Liver (tissue), 9 donors: ENCODE results near the gene BSN. TPM values are rescaled to one million over a fixed set of nuclear protein-coding genes. Genes with fewer than 3 reads are reported as not detected.

Source experiments
- DNase-seq: peaks from one replicate; pipeline ENCODE4 v3.0.0-alpha.2; 2017; ENCODE audit warnings: low spot score
- H3K27ac ChIP-seq, 2 donors: one replicate each; pipeline ENCODE4 v1.7.0; 2013; ENCODE audit warnings: inconsistent platforms in 2 of 2, low read length in 2 of 2, control low read depth in 1 of 2, low read depth in 1 of 2, mild to moderate bottlenecking in 1 of 2
- H3K27me3 ChIP-seq, 4 donors: one replicate each; pipeline versions ENCODE4 v1.6.1 to v1.7.0; 2013; ENCODE audit warnings: low read length in 3 of 4, inconsistent platforms in 1 of 4, mild to moderate bottlenecking in 1 of 4, moderate library complexity in 1 of 4; ENCODE audit not compliant: control insufficient read depth in 4 of 4, insufficient read depth in 4 of 4
- H3K36me3 ChIP-seq, 4 donors: one replicate each; pipeline versions ENCODE4 v1.6.1 to v1.7.0; 2013; ENCODE audit warnings: low read length in 3 of 4, mild to moderate bottlenecking in 3 of 4, low read depth in 1 of 4, moderate library complexity in 1 of 4; ENCODE audit not compliant: control insufficient read depth in 4 of 4, insufficient read depth in 3 of 4
- H3K4me1 ChIP-seq, 4 donors: one replicate each; pipeline versions ENCODE4 v1.6.1 to v1.7.0; 2013; ENCODE audit warnings: low read length in 3 of 4, mild to moderate bottlenecking in 3 of 4, moderate library complexity in 1 of 4; ENCODE audit not compliant: control insufficient read depth in 4 of 4, insufficient read depth in 4 of 4
- H3K4me3 ChIP-seq, 3 donors: one replicate each; pipeline versions ENCODE4 v1.6.1 to v1.7.0; 2013; ENCODE audit warnings: low read length in 3 of 3, control low read depth in 1 of 3, low read depth in 1 of 3, mild to moderate bottlenecking in 1 of 3
- H3K9ac ChIP-seq, 2 donors: one replicate each; pipeline ENCODE4 v1.7.0; 2013; ENCODE audit warnings: low read length in 2 of 2, mild to moderate bottlenecking in 2 of 2, moderate library complexity in 2 of 2, control low read depth in 1 of 2, low read depth in 1 of 2
- H3K9me3 ChIP-seq, 4 donors: one replicate each; pipeline versions ENCODE4 v1.6.1 to v1.7.0; 2013; ENCODE audit warnings: low read length in 3 of 4; ENCODE audit not compliant: control insufficient read depth in 4 of 4
- ATF3 ChIP-seq: IDR thresholded peaks from 2 replicates; pipeline ENCODE4 v1.6.1; 2016; ENCODE audit warnings: antibody characterized with exemption
- CTCF ChIP-seq: fragments of 150-350 bp; IDR thresholded peaks from 2 replicates; pipeline ENCODE4 v1.5.1; 2017; ENCODE audit warnings: improper control_type of control experiment, low read depth, low read length; ENCODE audit not compliant: missing input control
- EGR1 ChIP-seq, 2 donors: IDR thresholded peaks; 2 replicates each; pipeline ENCODE4 v1.6.1; 2016 to 2018; ENCODE audit warnings: antibody characterized with exemption in 2 of 2, low read depth in 2 of 2
- FOXA1 ChIP-seq: IDR thresholded peaks from 2 replicates; pipeline ENCODE4 v1.6.1; 2016; ENCODE audit warnings: antibody characterized with exemption
- FOXA2 ChIP-seq: IDR thresholded peaks from 2 replicates; pipeline ENCODE4 v1.6.1; 2016; ENCODE audit warnings: antibody characterized with exemption
- GABPA ChIP-seq, 2 donors: IDR thresholded peaks in 1 of 2; conservative IDR thresholded peaks in 1 of 2; 2 replicates each; pipeline ENCODE4 v1.6.1; 2016; ENCODE audit warnings: antibody characterized with exemption in 2 of 2, mild to moderate bottlenecking in 1 of 2, moderate library complexity in 1 of 2
- HNF4A ChIP-seq, 2 donors: conservative IDR thresholded peaks; 2 replicates each; pipeline ENCODE4 v1.6.1; 2016; ENCODE audit warnings: antibody characterized with exemption in 2 of 2, mild to moderate bottlenecking in 2 of 2
- HNF4G ChIP-seq: IDR thresholded peaks from 2 replicates; pipeline ENCODE4 v1.6.1; 2016; ENCODE audit warnings: antibody characterized with exemption
- JUND ChIP-seq, 2 donors: IDR thresholded peaks; 2 replicates each; pipeline ENCODE4 v1.6.1; 2016; ENCODE audit warnings: antibody characterized with exemption in 2 of 2
- MAX ChIP-seq: IDR thresholded peaks from 2 replicates; pipeline ENCODE4 v1.6.1; 2016; ENCODE audit warnings: antibody characterized with exemption
- NR2F2 ChIP-seq: IDR thresholded peaks from 2 replicates; pipeline ENCODE4 v1.6.1; 2016; ENCODE audit warnings: antibody characterized with exemption
- RAD21 ChIP-seq, 2 donors: IDR thresholded peaks; 2 replicates each; pipeline ENCODE4 v1.6.1; 2016; ENCODE audit warnings: antibody characterized with exemption in 2 of 2, mild to moderate bottlenecking in 2 of 2
- RXRA ChIP-seq, 2 donors: IDR thresholded peaks; 2 replicates each; pipeline ENCODE4 v1.6.1; 2017 to 2018; ENCODE audit warnings: antibody characterized with exemption in 2 of 2, mild to moderate bottlenecking in 1 of 2
- SP1 ChIP-seq: IDR thresholded peaks from 2 replicates; pipeline ENCODE4 v1.6.1; 2018; ENCODE audit warnings: antibody characterized with exemption, mild to moderate bottlenecking
- TAF1 ChIP-seq: conservative IDR thresholded peaks from 2 replicates; pipeline ENCODE4 v1.6.1; 2016; ENCODE audit warnings: antibody characterized with exemption, mild to moderate bottlenecking
- YY1 ChIP-seq: IDR thresholded peaks from 2 replicates; pipeline ENCODE4 v1.6.1; 2016; ENCODE audit warnings: antibody characterized with exemption, mild to moderate bottlenecking
- WGBS: extraction: QIAGEN DNeasy Blood & Tissue Kit; methylation state at CpG from one replicate; pipeline ENCODE4 v1.1.7; 2013; 5-methylcytosine and 5-hydroxymethylcytosine counted together
- polyA plus RNA-seq, 2 donors: library from polyadenylated mRNA; stranded (reverse) in 1 of 2; unstranded in 1 of 2; fragments of 200-250 nt in 1 of 2; fragments of >200 nt in 1 of 2; fragmentation: Nextera tagmentation in 1 of 2; extraction: Ambion mirVana in 1 of 2; gene quantifications; one replicate each; pipeline versions ENCODE4 v1.2.1 to v1.2.3, GENCODE V29; 2013 to 2015
- total RNA-seq, 2 donors: library from RNA; depleted of rRNA; stranded (reverse); fragments of >200 nt; gene quantifications; one replicate each; pipeline ENCODE4 v1.2.3, GENCODE V29; 2014
- TF ChIP-seq, protein P1 (sequence below): IDR thresholded peaks from 2 replicates; pipeline ENCODE4 v1.6.1; 2016; ENCODE audit warnings: antibody characterized with exemption, mild to moderate bottlenecking
- TF ChIP-seq, protein P2 (sequence below): IDR thresholded peaks from 2 replicates; pipeline ENCODE4 v1.6.1; 2016; ENCODE audit warnings: antibody characterized with exemption
- donor health status: healthy.
- donor health status: healthy.
- donor health status: healthy.
- donor health status: healthy.
- donor health status: healthy.

BSN gene
- total and polyA plus RNA-seq, 4 donors = 0.32 to 0.67 (median 0.40) TPM

DNA sequence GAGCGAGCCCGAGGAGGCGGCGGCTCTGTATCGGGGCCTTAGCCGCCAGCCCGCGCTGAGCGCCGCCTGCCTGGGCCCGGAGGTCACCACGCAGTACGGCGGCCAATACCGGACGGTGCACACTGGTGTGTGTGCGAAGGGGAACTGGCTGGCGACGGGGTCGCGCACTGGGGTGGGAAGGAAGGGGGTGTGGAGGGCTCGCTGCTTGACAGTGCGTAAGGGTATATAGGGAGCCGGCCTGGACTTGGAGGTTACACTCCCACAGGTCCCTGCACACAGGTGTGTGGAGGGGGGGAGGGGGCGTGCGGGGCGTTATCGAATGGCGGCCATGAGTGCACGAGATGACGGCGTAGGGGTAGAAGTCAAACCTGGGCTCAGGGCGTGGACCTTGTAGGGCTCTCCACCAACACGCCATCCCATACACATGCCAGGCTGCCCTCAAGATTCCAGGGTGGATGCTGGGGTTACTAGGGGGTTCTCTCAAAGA lies 120.3 kb downstream of the BSN start:
- H3K4me1 ChIP-seq = peaks cover 21 to 56% (median 38%) of the 10 kb centered on the region in 4 donors
- H3K27me3 ChIP-seq = no peaks in the 10 kb centered on the region
- H3K27ac ChIP-seq = peak overlapping the region; percentile 84 to 91
- no peak for DNase-seq
- WGBS = 4% methylated on average over 34 of the region's 34 CpGs
- peak overlapping the region in 1 of 2 donors; percentile 56 for H3K9ac ChIP-seq
- H3K36me3 ChIP-seq = peaks cover 9 to 31% (median 16%) of the 10 kb centered on the region in 4 donors
- TF ChIP-seq HNF4G = no peak
- no peak for TF ChIP-seq YY1
- TF ChIP-seq SP1 = no peak
- TF ChIP-seq, protein P1, sequence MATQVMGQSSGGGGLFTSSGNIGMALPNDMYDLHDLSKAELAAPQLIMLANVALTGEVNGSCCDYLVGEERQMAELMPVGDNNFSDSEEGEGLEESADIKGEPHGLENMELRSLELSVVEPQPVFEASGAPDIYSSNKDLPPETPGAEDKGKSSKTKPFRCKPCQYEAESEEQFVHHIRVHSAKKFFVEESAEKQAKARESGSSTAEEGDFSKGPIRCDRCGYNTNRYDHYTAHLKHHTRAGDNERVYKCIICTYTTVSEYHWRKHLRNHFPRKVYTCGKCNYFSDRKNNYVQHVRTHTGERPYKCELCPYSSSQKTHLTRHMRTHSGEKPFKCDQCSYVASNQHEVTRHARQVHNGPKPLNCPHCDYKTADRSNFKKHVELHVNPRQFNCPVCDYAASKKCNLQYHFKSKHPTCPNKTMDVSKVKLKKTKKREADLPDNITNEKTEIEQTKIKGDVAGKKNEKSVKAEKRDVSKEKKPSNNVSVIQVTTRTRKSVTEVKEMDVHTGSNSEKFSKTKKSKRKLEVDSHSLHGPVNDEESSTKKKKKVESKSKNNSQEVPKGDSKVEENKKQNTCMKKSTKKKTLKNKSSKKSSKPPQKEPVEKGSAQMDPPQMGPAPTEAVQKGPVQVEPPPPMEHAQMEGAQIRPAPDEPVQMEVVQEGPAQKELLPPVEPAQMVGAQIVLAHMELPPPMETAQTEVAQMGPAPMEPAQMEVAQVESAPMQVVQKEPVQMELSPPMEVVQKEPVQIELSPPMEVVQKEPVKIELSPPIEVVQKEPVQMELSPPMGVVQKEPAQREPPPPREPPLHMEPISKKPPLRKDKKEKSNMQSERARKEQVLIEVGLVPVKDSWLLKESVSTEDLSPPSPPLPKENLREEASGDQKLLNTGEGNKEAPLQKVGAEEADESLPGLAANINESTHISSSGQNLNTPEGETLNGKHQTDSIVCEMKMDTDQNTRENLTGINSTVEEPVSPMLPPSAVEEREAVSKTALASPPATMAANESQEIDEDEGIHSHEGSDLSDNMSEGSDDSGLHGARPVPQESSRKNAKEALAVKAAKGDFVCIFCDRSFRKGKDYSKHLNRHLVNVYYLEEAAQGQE = no peak
- no peak for TF ChIP-seq MAX
- no peak for TF ChIP-seq RXRA (IDR thresholded peaks at IDR 0.05)
- no peak for TF ChIP-seq NR2F2
- TF ChIP-seq EGR1 (IDR thresholded peaks at IDR 0.05; ENCODE audit: low read depth in 2 of 2) = no peak
- no peak for TF ChIP-seq TAF1
- TF ChIP-seq, protein P2, sequence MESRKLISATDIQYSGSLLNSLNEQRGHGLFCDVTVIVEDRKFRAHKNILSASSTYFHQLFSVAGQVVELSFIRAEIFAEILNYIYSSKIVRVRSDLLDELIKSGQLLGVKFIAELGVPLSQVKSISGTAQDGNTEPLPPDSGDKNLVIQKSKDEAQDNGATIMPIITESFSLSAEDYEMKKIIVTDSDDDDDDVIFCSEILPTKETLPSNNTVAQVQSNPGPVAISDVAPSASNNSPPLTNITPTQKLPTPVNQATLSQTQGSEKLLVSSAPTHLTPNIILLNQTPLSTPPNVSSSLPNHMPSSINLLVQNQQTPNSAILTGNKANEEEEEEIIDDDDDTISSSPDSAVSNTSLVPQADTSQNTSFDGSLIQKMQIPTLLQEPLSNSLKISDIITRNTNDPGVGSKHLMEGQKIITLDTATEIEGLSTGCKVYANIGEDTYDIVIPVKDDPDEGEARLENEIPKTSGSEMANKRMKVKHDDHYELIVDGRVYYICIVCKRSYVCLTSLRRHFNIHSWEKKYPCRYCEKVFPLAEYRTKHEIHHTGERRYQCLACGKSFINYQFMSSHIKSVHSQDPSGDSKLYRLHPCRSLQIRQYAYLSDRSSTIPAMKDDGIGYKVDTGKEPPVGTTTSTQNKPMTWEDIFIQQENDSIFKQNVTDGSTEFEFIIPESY = no peak
- no peak for TF ChIP-seq JUND (IDR thresholded peaks at IDR 0.05)
- TF ChIP-seq FOXA1 = no peak
- no peak for TF ChIP-seq CTCF
- no peak for TF ChIP-seq HNF4A (conservative IDR thresholded peaks at IDR 0.05)
- no peaks in the 10 kb centered on the region for H3K9me3 ChIP-seq
- H3K4me3 ChIP-seq = peak overlapping the region; percentile 48 to 76 (median 66)

DNA sequence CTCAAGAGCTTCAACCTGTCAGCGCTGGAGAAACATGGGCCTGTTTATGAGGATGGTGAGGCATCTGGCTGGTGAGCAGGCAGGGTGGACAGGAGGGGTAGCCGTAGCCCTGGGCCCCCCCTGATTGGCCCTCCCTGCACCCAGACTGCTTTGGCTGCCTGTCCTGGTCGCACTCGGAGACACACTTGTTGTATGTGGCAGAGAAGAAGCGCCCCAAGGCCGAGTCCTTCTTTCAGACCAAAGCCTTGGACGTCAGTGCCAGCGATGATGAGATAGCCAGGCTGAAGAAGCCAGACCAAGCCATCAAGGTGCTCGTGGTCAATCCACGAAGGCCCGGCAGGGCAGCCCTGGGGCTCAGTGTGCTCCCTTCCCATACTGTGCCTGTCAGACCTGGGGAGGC lies 121.6 kb downstream of the BSN start:
- Histone ChIP-seq H3K4me3 (no peak overlapping the region), H3K27ac (no peak overlapping the region), H3K36me3 (peaks cover 12 to 44% (median 26%) of the 10 kb centered on the region in 4 donors), H3K4me1 (peaks cover 9 to 42% (median 27%) of the 10 kb centered on the region in 4 donors), H3K27me3 (no peaks in the 10 kb centered on the region), H3K9ac (no peak overlapping the region), H3K9me3 (no peaks in the 10 kb centered on the region)
- WGBS = 93% methylated on average over 11 of the region's 11 CpGs
- no peak for DNase-seq
- TF ChIP-seq TAF1 (no peak), HNF4G (no peak), HNF4A (conservative IDR thresholded peaks at IDR 0.05) (no peak), FOXA2 (no peak), ATF3 (no peak), FOXA1 (no peak), RAD21 (IDR thresholded peaks at IDR 0.05) (no peak), EGR1 (IDR thresholded peaks at IDR 0.05; ENCODE audit: low read depth in 2 of 2) (no peak), MAX (no peak), RXRA (IDR thresholded peaks at IDR 0.05) (no peak), GABPA (IDR thresholded peaks at IDR 0.05 in 1 of 2, conservative IDR thresholded peaks at IDR 0.05 in 1 of 2) (no peak)
- TF ChIP-seq, protein P2 = no peak
- TF ChIP-seq, protein P1 = no peak
